SK-N-SH treated with all-trans-retinoic acid at 6 μM for 48 hours (cell line): ENCODE data around the gene MAP3K10.

Experiments used
- ATAC-seq: fragments of 200-7000 bp; cut with Tn5 transposase; 3 replicates; pipeline ENCODE4 v1.9.1; 2020; ENCODE audit warnings: mild to moderate bottlenecking, moderate library complexity
- ARNTL ChIP-seq: fragments of 450-650 bp; formaldehyde crosslinking; IDR thresholded peaks from 2 replicates; pipeline ENCODE4 v1.5.0; 2020; ENCODE audit warnings: low read depth, mild to moderate bottlenecking, moderate library complexity, borderline replicate concordance
- BACH2 ChIP-seq: fragments of 250-450 bp; sonication (Bioruptor Pico); IDR thresholded peaks from 2 replicates; pipeline ENCODE4 v1.9.0; 2021; ENCODE audit warnings: mild to moderate bottlenecking, borderline replicate concordance
- CSDC2 ChIP-seq: fragments of 250-450 bp; sonication (Bioruptor Pico); IDR thresholded peaks from 2 replicates; pipeline ENCODE4 v1.5.0; 2020; ENCODE audit warnings: mild to moderate bottlenecking, moderate library complexity
- ESRRG ChIP-seq: fragments of 250-450 bp; sonication (Bioruptor Pico); IDR thresholded peaks from 2 replicates; pipeline ENCODE4 v1.6.1; 2021; ENCODE audit warnings: mild to moderate bottlenecking
- GLIS3 ChIP-seq: fragments of 250-450 bp; sonication (Bioruptor Pico); IDR thresholded peaks from 2 replicates; pipeline ENCODE4 v1.5.0; 2020; ENCODE audit warnings: mild to moderate bottlenecking, moderate library complexity
- ISL1 ChIP-seq: fragments of 250-450 bp; sonication (Bioruptor Pico); IDR thresholded peaks from 2 replicates; pipeline ENCODE4 v2.1.2; 2022; ENCODE audit warnings: mild to moderate bottlenecking, moderate library complexity
- OSR1 ChIP-seq: fragments of 250-450 bp; sonication (Bioruptor Pico); IDR thresholded peaks from 2 replicates; pipeline ENCODE4 v1.8.0; 2022; ENCODE audit warnings: moderate library complexity, mild to moderate bottlenecking, inconsistent platforms
- PPARA ChIP-seq: fragments of 250-450 bp; sonication (Bioruptor Pico); IDR thresholded peaks from 2 replicates; pipeline ENCODE4 v1.5.0; 2020; ENCODE audit warnings: mild to moderate bottlenecking, borderline replicate concordance
- RARB ChIP-seq: fragments of 250-450 bp; sonication (Bioruptor Pico); IDR thresholded peaks from 2 replicates; pipeline ENCODE4 v1.8.0; 2021; ENCODE audit warnings: mild to moderate bottlenecking, moderate library complexity
- SNAI2 ChIP-seq: fragments of 250-450 bp; sonication (Bioruptor Pico); IDR thresholded peaks from 2 replicates; pipeline ENCODE4 v1.5.0; 2020; ENCODE audit warnings: mild to moderate bottlenecking, moderate library complexity
- TCF4 ChIP-seq: fragments of 250-450 bp; sonication (Bioruptor Pico); IDR thresholded peaks from 2 replicates; pipeline ENCODE4 v1.8.0; 2021; ENCODE audit warnings: mild to moderate bottlenecking, moderate library complexity, borderline replicate concordance
- TOX ChIP-seq: fragments of 250-450 bp; sonication (Bioruptor Pico); IDR thresholded peaks from 2 replicates; pipeline ENCODE4 v1.8.0; 2021; ENCODE audit warnings: mild to moderate bottlenecking, moderate library complexity, borderline replicate concordance
- ZC3H10 ChIP-seq: fragments of 250-450 bp; sonication (Bioruptor Pico); IDR thresholded peaks from 2 replicates; pipeline ENCODE4 v1.5.1; 2021; ENCODE audit warnings: mild to moderate bottlenecking, moderate library complexity
- ZFP3 ChIP-seq: fragments of 250-450 bp; sonication (Bioruptor Pico); IDR thresholded peaks from 2 replicates; pipeline ENCODE4 v1.5.0; 2020; ENCODE audit warnings: mild to moderate bottlenecking, moderate library complexity
- ZFP30 ChIP-seq: fragments of 450-650 bp; formaldehyde crosslinking; IDR thresholded peaks from 2 replicates; pipeline ENCODE4 v1.5.0; 2022; ENCODE audit warnings: mild to moderate bottlenecking, moderate library complexity
- ZNF565 ChIP-seq: fragments of 450-650 bp; formaldehyde crosslinking; conservative IDR thresholded peaks from 2 replicates; pipeline ENCODE4 v1.5.0; 2020; ENCODE audit warnings: low read depth, mild to moderate bottlenecking, moderate library complexity
- ZNF70 ChIP-seq: fragments of 450-650 bp; formaldehyde crosslinking; IDR thresholded peaks from 2 replicates; pipeline ENCODE4 v1.5.0; 2020; ENCODE audit warnings: mild to moderate bottlenecking, moderate library complexity
- ZNF8 ChIP-seq: fragments of 450-650 bp; formaldehyde crosslinking; IDR thresholded peaks from 2 replicates; pipeline ENCODE4 v1.5.0; 2020; ENCODE audit warnings: mild to moderate bottlenecking, moderate library complexity
- TF ChIP-seq, protein P1 (sequence below): fragments of 250-450 bp; sonication (Bioruptor Pico); IDR thresholded peaks from 2 replicates; pipeline ENCODE4 v1.5.1; 2021; ENCODE audit warnings: mild to moderate bottlenecking, moderate library complexity
- TF ChIP-seq, protein P2 (sequence below): fragments of 250-450 bp; sonication (Bioruptor Pico); IDR thresholded peaks from 2 replicates; pipeline ENCODE4 v1.5.0; 2020; ENCODE audit warnings: mild to moderate bottlenecking, moderate library complexity
- TF ChIP-seq, protein P3 (sequence below): fragments of 250-450 bp; sonication (Bioruptor Pico); IDR thresholded peaks from 2 replicates; pipeline ENCODE4 v1.5.1; 2020; ENCODE audit warnings: low read depth, mild to moderate bottlenecking, moderate library complexity
- TF ChIP-seq, protein P4 (sequence below): fragments of 250-450 bp; sonication (Bioruptor Pico); IDR thresholded peaks from 2 replicates; pipeline ENCODE4 v1.8.0; 2020; ENCODE audit warnings: mild to moderate bottlenecking, moderate library complexity, borderline replicate concordance

MAP3K10 gene

DNA sequence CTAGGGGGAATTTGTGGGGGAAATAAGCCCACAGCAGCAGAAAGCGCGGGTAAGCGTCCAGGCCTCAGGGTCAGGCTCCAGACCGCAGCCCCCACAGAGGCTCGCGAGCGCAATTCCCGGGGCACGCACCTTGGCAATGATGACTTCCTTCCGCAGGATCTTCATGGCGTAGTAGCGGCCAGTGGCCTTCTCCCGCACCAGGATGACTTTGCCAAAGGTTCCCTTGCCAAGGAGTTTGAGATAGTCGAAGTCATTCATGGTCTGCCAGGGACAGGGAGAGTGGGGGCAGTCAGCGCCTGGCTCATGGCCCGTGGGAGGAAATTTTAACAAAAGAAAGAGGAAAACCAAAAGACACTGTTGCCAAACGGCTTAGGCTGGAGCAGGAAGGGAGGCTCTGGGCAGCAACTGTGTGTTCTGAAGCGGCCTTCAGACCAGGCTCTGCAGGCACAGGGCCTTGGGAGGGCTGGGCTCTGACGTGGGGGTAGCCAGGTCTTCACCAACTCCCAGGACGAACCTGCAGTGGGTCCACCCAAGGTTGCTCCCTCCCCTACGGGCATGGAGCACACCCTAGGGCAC, 50.7 kb downstream of the MAP3K10 start:
- no peak for ATAC-seq
- TF ChIP-seq CSDC2 (CRISPR knock-in tag): no peak
- TF ChIP-seq ZNF70 (CRISPR knock-in tag): no peak

DNA sequence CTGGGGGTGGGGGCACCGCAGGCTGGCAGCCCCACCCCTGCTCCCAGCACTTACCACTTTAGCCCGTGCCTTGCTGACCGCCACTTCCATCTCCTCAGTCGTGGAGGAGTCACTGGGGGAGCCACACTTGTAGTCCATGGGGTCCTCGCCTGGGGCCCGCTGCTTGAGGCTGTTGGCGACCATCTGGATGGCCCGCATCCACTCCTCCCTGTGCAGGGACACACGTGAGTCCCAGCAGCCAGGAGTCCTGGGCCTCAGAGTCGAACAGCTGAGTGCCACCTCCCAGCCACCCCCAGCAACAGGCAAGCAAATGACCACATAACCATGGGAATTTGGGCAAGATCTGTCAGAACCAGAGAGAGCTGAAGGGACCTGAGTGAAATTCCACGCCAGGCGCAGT, 51.3 kb downstream of the MAP3K10 start:
- ATAC-seq: no peak
- TF ChIP-seq, protein P1, sequence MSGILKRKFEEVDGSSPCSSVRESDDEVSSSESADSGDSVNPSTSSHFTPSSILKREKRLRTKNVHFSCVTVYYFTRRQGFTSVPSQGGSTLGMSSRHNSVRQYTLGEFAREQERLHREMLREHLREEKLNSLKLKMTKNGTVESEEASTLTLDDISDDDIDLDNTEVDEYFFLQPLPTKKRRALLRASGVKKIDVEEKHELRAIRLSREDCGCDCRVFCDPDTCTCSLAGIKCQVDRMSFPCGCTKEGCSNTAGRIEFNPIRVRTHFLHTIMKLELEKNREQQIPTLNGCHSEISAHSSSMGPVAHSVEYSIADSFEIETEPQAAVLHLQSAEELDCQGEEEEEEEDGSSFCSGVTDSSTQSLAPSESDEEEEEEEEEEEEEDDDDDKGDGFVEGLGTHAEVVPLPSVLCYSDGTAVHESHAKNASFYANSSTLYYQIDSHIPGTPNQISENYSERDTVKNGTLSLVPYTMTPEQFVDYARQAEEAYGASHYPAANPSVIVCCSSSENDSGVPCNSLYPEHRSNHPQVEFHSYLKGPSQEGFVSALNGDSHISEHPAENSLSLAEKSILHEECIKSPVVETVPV (CRISPR knock-in tag): no peak
- TF ChIP-seq ZFP3 (CRISPR knock-in tag) (no peak), TCF4 (CRISPR knock-in tag) (no peak), RARB (CRISPR knock-in tag) (no peak), ZNF565 (no peak), ISL1 (CRISPR knock-in tag) (no peak), ESRRG (no peak), ARNTL (CRISPR knock-in tag) (no peak), BACH2 (CRISPR knock-in tag) (no peak), SNAI2 (CRISPR knock-in tag) (no peak), ZFP30 (CRISPR knock-in tag) (no peak)
- TF ChIP-seq, protein P2, sequence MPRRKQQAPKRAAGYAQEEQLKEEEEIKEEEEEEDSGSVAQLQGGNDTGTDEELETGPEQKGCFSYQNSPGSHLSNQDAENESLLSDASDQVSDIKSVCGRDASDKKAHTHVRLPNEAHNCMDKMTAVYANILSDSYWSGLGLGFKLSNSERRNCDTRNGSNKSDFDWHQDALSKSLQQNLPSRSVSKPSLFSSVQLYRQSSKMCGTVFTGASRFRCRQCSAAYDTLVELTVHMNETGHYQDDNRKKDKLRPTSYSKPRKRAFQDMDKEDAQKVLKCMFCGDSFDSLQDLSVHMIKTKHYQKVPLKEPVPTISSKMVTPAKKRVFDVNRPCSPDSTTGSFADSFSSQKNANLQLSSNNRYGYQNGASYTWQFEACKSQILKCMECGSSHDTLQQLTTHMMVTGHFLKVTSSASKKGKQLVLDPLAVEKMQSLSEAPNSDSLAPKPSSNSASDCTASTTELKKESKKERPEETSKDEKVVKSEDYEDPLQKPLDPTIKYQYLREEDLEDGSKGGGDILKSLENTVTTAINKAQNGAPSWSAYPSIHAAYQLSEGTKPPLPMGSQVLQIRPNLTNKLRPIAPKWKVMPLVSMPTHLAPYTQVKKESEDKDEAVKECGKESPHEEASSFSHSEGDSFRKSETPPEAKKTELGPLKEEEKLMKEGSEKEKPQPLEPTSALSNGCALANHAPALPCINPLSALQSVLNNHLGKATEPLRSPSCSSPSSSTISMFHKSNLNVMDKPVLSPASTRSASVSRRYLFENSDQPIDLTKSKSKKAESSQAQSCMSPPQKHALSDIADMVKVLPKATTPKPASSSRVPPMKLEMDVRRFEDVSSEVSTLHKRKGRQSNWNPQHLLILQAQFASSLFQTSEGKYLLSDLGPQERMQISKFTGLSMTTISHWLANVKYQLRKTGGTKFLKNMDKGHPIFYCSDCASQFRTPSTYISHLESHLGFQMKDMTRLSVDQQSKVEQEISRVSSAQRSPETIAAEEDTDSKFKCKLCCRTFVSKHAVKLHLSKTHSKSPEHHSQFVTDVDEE (CRISPR knock-in tag): no peak

DNA sequence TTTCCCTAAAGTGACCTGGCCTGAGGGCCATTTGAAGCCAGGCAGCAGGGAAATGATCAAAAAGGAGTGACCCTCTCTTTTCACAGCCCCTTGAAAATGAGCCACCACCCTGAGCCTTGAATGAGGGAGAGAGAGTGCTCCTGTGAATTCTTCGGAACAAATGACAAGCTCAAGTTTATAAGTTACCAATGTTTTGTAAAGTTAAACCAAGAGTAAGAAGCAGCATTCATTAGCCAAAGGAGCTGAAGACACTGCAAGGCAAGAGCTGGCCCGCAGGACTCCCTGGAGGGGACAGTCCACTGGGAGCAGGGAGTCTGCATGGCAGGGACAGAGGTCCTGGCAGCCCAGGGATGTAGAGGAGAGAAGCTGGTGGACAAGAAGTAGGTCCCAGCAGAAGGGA, 52.0 kb downstream of the MAP3K10 start:
- ATAC-seq: no peak
- TF ChIP-seq TOX (CRISPR knock-in tag): no peak
- no peak for TF ChIP-seq ARNTL (CRISPR knock-in tag)
- no peak for TF ChIP-seq ZC3H10 (CRISPR knock-in tag)
- TF ChIP-seq TCF4 (CRISPR knock-in tag): no peak
- no peak for TF ChIP-seq ESRRG
- no peak for TF ChIP-seq SNAI2 (CRISPR knock-in tag)
- no peak for TF ChIP-seq ZNF565
- TF ChIP-seq ISL1 (CRISPR knock-in tag): no peak

DNA sequence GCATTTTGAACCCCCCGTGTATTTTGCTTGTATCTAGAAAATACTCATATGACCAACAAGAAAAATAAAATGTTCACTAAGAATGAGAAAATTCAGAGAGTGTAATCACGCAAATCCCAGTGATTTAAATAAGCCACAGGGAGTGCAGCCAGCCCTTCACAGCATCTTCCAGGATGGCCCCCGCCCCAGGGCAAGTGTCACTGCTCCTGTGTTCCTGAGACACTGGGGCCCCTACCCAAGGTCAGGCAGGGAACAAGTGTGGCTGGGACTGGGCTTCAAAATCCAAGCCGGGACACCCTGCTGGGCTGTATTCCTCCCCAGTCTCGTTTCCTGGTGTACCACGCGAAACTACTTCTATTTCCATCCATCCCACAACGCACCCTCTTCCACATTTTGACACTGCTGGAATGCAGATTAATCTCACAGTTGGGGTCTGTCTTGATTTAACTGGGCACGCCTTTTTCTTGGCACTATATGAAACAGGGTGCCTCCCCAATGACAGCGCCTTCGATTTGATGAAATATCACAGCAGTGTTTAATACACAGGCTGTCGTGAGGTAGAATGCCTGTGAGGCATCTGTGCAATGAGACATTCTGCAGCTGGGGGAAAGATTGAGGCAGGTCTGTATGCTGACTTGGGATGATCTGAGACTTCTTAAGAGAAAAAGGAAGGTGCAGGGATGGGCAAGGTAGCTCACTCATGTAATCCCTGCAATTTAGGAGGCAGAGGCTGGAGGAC, 53.5 kb downstream of the MAP3K10 start:
- ATAC-seq: no peak
- no peak for TF ChIP-seq ZNF70 (CRISPR knock-in tag)
- no peak for TF ChIP-seq PPARA
- TF ChIP-seq ZFP30 (CRISPR knock-in tag): no peak
- no peak for TF ChIP-seq TOX (CRISPR knock-in tag)
- TF ChIP-seq OSR1 (CRISPR knock-in tag): no peak
- no peak for TF ChIP-seq ZNF8 (CRISPR knock-in tag)
- TF ChIP-seq GLIS3 (CRISPR knock-in tag): no peak
- TF ChIP-seq, protein P2 (CRISPR knock-in tag): no peak
- no peak for TF ChIP-seq BACH2 (CRISPR knock-in tag)
- no peak for TF ChIP-seq ARNTL (CRISPR knock-in tag)
- TF ChIP-seq, protein P1 (CRISPR knock-in tag): no peak
- TF ChIP-seq ESRRG: no peak
- TF ChIP-seq, protein P3, sequence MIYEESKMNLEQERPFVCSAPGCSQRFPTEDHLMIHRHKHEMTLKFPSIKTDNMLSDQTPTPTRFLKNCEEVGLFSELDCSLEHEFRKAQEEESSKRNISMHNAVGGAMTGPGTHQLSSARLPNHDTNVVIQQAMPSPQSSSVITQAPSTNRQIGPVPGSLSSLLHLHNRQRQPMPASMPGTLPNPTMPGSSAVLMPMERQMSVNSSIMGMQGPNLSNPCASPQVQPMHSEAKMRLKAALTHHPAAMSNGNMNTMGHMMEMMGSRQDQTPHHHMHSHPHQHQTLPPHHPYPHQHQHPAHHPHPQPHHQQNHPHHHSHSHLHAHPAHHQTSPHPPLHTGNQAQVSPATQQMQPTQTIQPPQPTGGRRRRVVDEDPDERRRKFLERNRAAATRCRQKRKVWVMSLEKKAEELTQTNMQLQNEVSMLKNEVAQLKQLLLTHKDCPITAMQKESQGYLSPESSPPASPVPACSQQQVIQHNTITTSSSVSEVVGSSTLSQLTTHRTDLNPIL: no peak
- no peak for TF ChIP-seq ZFP3 (CRISPR knock-in tag)
- TF ChIP-seq TCF4 (CRISPR knock-in tag): no peak
- no peak for TF ChIP-seq ISL1 (CRISPR knock-in tag)
- TF ChIP-seq SNAI2 (CRISPR knock-in tag): no peak
- TF ChIP-seq, protein P4, sequence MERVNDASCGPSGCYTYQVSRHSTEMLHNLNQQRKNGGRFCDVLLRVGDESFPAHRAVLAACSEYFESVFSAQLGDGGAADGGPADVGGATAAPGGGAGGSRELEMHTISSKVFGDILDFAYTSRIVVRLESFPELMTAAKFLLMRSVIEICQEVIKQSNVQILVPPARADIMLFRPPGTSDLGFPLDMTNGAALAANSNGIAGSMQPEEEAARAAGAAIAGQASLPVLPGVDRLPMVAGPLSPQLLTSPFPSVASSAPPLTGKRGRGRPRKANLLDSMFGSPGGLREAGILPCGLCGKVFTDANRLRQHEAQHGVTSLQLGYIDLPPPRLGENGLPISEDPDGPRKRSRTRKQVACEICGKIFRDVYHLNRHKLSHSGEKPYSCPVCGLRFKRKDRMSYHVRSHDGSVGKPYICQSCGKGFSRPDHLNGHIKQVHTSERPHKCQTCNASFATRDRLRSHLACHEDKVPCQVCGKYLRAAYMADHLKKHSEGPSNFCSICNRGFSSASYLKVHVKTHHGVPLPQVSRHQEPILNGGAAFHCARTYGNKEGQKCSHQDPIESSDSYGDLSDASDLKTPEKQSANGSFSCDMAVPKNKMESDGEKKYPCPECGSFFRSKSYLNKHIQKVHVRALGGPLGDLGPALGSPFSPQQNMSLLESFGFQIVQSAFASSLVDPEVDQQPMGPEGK (CRISPR knock-in tag): no peak
- TF ChIP-seq, all 23 proteins: peak for 0
